Small intestine (tissue), 7 donors: ENCODE data around the gene TAC1. TPM values are rescaled to one million over a fixed set of nuclear protein-coding genes. Genes with fewer than 3 reads are reported as not detected.

Experiments used
- DNase-seq, 2 donors: peaks; one replicate each; pipeline versions ENCODE4 v3.0.0 to v3.0.0-alpha.2; 2013
- FAIRE-seq: peaks from 2 replicates; lab custom pipeline; 2012; peaks lifted over from hg19 to GRCh38; lab: Jason Lieb, UNC
- H3K27ac ChIP-seq, 3 donors: one replicate each; pipeline ENCODE4 v1.5.1; 2013; ENCODE audit warnings: low read length in 2 of 3, mild to moderate bottlenecking in 2 of 3, control low read depth in 1 of 3, inconsistent platforms in 1 of 3, low read depth in 1 of 3, moderate library complexity in 1 of 3
- H3K27me3 ChIP-seq, 3 donors: one replicate each; pipeline ENCODE4 v1.6.1; 2013; ENCODE audit warnings: low read length in 3 of 3, inconsistent platforms in 1 of 3; ENCODE audit not compliant: control insufficient read depth in 3 of 3, insufficient read depth in 3 of 3
- H3K36me3 ChIP-seq, 3 donors: one replicate each; pipeline ENCODE4 v1.6.1; 2013; ENCODE audit warnings: low read length in 3 of 3, inconsistent platforms in 1 of 3, low read depth in 1 of 3, mild to moderate bottlenecking in 1 of 3, moderate library complexity in 1 of 3; ENCODE audit not compliant: control insufficient read depth in 3 of 3, insufficient read depth in 2 of 3
- H3K4me1 ChIP-seq, 3 donors: one replicate each; pipeline ENCODE4 v1.6.1; 2013; ENCODE audit warnings: low read length in 2 of 3, inconsistent platforms in 1 of 3, low read depth in 1 of 3, mild to moderate bottlenecking in 1 of 3, moderate library complexity in 1 of 3; ENCODE audit not compliant: control insufficient read depth in 3 of 3, insufficient read depth in 2 of 3
- H3K4me3 ChIP-seq, 3 donors: one replicate each; pipeline ENCODE4 v1.5.1; 2013; ENCODE audit warnings: low read length in 3 of 3, control low read depth in 1 of 3, inconsistent platforms in 1 of 3, low read depth in 1 of 3, mild to moderate bottlenecking in 1 of 3, moderate library complexity in 1 of 3
- H3K9me3 ChIP-seq, 2 donors: one replicate each; pipeline ENCODE4 v1.6.1; 2013; ENCODE audit warnings: low read depth in 1 of 2, low read length in 1 of 2; ENCODE audit not compliant: control insufficient read depth in 2 of 2, insufficient read depth in 1 of 2
- WGBS, 3 donors: extraction: QIAGEN DNeasy Blood & Tissue Kit; methylation state at CpG; one replicate each; pipeline ENCODE4 v1.1.7; 2013; 5-methylcytosine and 5-hydroxymethylcytosine counted together
- polyA plus RNA-seq, 4 donors: library from polyadenylated mRNA; stranded (reverse) in 3 of 4; unstranded in 1 of 4; fragments of 200-250 nt in 3 of 4; fragments of 120-200 nt in 1 of 4; gene quantifications; one replicate each; pipeline versions ENCODE4 v1.2.1 to v1.2.3, GENCODE V29; 2013
- donor health status: healthy with polysubstance abuse.
- donor health status: control.
- donor health status: control.
- donor health status: Bipolar disorder and iron deficiency.
- donor health status: healthy.

The TAC1 gene
- polyA plus RNA-seq, 4 donors: 1.4 to 50.7 TPM; not detected in 2

DNA sequence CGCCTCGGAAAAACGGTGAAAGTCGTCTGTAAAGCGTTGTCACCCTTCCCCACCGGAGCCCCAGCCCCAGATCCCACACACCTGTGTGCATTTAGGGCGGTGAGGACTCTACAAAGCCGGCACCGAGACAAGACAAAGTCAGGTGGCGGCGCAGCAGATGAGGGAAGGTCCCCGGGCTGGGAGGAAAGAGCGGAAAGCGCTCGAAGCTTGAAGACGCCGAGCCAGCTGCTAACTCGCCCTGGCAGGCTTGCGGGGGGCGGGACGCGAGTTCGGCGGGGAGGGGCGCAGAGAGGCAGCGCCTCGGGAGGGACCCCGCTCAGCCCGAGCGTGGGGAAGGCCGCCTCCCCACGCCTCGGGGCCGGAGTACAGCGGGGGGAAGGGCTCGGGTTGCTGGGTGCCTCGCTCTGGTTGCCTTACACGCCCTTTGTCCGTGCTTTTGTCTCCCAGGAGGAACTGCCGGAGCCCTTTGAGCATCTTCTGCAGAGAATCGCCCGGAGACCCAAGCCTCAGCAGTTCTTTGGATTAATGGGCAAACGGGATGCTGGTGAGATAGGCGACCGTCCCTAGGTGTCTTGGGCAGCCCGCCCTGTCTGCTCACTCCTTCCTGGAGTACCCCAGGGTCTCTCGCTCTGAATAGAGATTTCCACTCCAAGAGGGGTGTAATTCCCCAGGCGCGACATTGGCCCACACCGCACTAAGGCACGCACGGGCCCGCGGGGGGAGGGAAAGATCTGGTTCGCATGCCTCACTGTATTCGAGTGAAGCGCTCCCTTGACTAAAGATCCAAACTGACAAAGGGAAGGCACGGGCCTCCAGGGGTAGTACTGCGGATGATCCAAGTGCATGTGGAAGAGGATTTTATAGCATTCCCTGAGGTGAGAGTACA, 1.6 kb downstream of the TAC1 start:
- Histone ChIP-seq H3K27me3 (peaks cover 0 to 48% (median 22%) of the 10 kb centered on the region in 3 donors), H3K27ac (no peak overlapping the region), H3K36me3 (no peaks in the 10 kb centered on the region), H3K9me3 (no peaks in the 10 kb centered on the region), H3K4me3 (no peak overlapping the region), H3K4me1 (peaks cover 0 to 3% (median 0%) of the 10 kb centered on the region in 3 donors)
- DNase-seq (peak; percentile 6 to 57), FAIRE-seq (no peak)
- WGBS, 3 donors: 2 to 5% (median 2%) methylated on average over 57 to 59 of the region's 59 CpGs

DNA sequence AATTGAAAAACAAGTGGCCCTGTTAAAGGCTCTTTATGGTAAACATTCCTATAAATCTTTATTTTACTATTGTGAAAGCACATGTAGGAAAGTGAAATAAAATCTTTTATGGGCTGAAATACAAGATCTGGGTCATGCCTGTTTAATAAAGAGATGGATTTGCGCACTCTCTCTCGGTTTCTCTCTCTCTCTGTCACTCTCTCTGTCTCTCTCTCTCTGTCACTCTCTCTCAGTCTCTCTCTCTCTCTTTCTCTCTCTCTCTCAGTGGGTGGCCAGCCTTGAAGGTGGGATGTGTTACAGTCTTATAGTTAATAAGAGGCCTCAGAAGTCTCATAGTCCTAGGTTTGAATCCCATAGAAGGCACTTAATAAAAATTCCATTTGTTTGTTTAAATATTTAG, 2.4 kb downstream of the TAC1 start:
- Histone ChIP-seq H3K4me1 (peaks cover 0 to 3% (median 0%) of the 10 kb centered on the region in 3 donors), H3K9me3 (no peaks in the 10 kb centered on the region), H3K36me3 (no peaks in the 10 kb centered on the region), H3K4me3 (no peak overlapping the region), H3K27me3 (peaks cover 0 to 48% (median 22%) of the 10 kb centered on the region in 3 donors), H3K27ac (no peak overlapping the region)
- no peak for DNase-seq
- 54 to 69% (median 57%) methylated on average over 2 of the region's 2 CpGs for WGBS, 3 donors
- FAIRE-seq: no peak

DNA sequence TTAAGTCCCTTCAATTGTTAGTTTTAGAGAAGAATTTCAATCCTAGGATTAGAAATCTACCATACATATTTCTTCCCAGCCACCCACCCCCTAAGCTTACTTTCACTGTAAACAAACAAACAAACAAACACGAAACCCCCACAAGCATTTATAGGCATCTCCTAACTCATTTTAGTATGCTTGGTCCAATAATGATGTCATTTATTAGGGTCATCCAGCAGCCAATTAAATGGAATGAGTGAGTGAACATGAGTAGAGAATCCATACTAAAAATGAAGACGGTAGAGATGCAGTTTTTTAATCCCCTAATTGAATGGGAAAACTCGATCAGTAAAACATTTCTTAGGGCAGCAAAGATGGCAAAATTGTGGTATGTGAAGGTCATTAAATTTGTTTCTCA, 3.2 kb downstream of the TAC1 start:
- Histone ChIP-seq H3K4me3 (no peak overlapping the region), H3K4me1 (peaks cover 0 to 3% (median 0%) of the 10 kb centered on the region in 3 donors), H3K36me3 (no peaks in the 10 kb centered on the region), H3K27me3 (peaks cover 0 to 44% (median 22%) of the 10 kb centered on the region in 3 donors), H3K9me3 (no peaks in the 10 kb centered on the region), H3K27ac (no peak overlapping the region)
- FAIRE-seq (no peak), DNase-seq (no peak)
- 70 to 88% (median 73%) methylated on average over 3 of the region's 3 CpGs for WGBS, 3 donors

DNA sequence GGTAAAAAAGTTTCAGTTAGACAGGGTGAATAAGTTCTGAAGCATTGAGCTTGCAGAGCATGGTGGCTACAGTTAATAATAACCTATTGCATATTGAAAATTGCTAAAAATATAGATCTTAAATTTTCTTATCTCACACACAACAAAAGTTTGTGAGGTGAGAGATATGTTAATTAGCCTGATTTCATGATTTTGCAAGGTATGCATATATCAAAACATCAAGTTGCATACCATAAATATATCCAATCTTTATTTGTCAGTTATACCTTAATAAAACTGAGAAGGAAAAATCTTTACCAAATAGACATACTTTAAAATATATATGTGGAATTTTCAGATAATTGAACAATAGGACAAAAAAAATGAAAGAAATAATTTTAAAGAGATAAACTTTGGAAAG, 16.6 kb downstream of the TAC1 start:
- DNase-seq (no peak), FAIRE-seq (no peak)
- no peak overlapping the region for H3K4me3 ChIP-seq
- H3K9me3 ChIP-seq: no peaks in the 10 kb centered on the region
- H3K36me3 ChIP-seq: no peaks in the 10 kb centered on the region
- no peak overlapping the region for H3K27ac ChIP-seq
- H3K4me1 ChIP-seq: no peaks in the 10 kb centered on the region
- H3K27me3 ChIP-seq: peaks cover 0 to 1% (median 0%) of the 10 kb centered on the region in 3 donors

- Histone ChIP-seq H3K9me3 (no peaks in the 10 kb centered on the region), H3K4me1 (no peaks in the 10 kb centered on the region), H3K27me3 (peaks cover 0 to 2% (median 0%) of the 10 kb centered on the region in 3 donors), H3K27ac (no peak overlapping the region), H3K36me3 (no peaks in the 10 kb centered on the region), H3K4me3 (no peak overlapping the region)
- DNase-seq (no peak), FAIRE-seq (no peak)
- 72 to 79% (median 77%) methylated on average over 2 of the region's 2 CpGs for whole genome bisulfite sequencing, 3 donors
Observed at GRCh38 chr7:97751566-97751965, 19.7 kb downstream of the TAC1 start.

GRCh38 chr7:97752215-97752614, 20.3 kb downstream of the TAC1 start:
- no peak for FAIRE-seq

DNA sequence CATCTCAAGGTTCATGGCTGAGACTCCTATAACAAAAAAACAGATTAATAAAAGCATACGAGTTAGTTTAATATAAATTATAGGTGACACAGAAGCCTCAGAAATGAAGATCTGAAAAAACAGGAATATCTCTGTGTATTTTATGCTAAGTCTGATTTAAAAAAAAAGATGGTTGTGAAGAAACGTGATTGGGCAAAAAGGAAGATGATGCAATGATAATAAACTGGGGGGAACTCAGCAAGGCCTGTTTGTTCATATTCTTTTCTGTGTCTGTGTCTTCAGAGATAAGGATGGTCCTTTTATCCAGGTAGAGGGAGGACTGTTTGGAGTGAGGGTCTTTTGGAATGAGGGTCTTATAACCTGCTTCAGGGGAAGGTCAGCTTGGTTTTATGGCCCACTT, 25.9 kb downstream of the TAC1 start:
- FAIRE-seq (no peak), DNase-seq (no peak)
- H3K36me3 ChIP-seq: no peaks in the 10 kb centered on the region
- peaks cover 0 to 2% (median 0%) of the 10 kb centered on the region in 3 donors for H3K27me3 ChIP-seq
- no peaks in the 10 kb centered on the region for H3K4me1 ChIP-seq
- no peaks in the 10 kb centered on the region for H3K9me3 ChIP-seq
- 66 to 72% (median 67%) methylated on average over 2 of the region's 2 CpGs for WGBS, 3 donors
- H3K27ac ChIP-seq: no peak overlapping the region
- no peak overlapping the region for H3K4me3 ChIP-seq

More at GRCh38 chr7:97752215-97752614, 20.3 kb downstream of the TAC1 start:
- H3K4me3 ChIP-seq: no peak overlapping the region
- no peaks in the 10 kb centered on the region for H3K36me3 ChIP-seq
- no peak for DNase-seq
- H3K4me1 ChIP-seq: no peaks in the 10 kb centered on the region
- H3K27me3 ChIP-seq: peaks cover 0 to 2% (median 0%) of the 10 kb centered on the region in 3 donors
- 36 to 62% (median 51%) methylated on average over 1 of the region's 1 CpG for WGBS, 3 donors
- H3K9me3 ChIP-seq: no peaks in the 10 kb centered on the region
- no peak overlapping the region for H3K27ac ChIP-seq

GRCh38 chr7:97770850-97771249, 39.0 kb downstream of the TAC1 start:
- peaks cover 0 to 23% (median 0%) of the 10 kb centered on the region in 3 donors for H3K4me1 ChIP-seq
- 40 to 57% (median 55%) methylated on average over 5 of the region's 5 CpGs for WGBS, 3 donors
- peak; percentile 34 to 53 for DNase-seq
- FAIRE-seq: no peak
- H3K9me3 ChIP-seq: no peaks in the 10 kb centered on the region
- no peaks in the 10 kb centered on the region for H3K36me3 ChIP-seq
- H3K27me3 ChIP-seq: no peaks in the 10 kb centered on the region
- H3K4me3 ChIP-seq: no peak overlapping the region
- H3K27ac ChIP-seq: peak overlapping the region in 1 of 3 donors; percentile 55
